SH-SY5Y (cell line): Measurements from ENCODE around the gene TP63.

ENCODE experiments used
- GATA2 ChIP-seq: IDR thresholded peaks from 2 replicates; pipeline ENCODE4 v1.6.1; 2011; ENCODE audit warnings: mild to moderate bottlenecking, low read depth, low read length
- GATA3 ChIP-seq: IDR thresholded peaks from 2 replicates; pipeline ENCODE4 v1.6.1; 2011; ENCODE audit warnings: low read depth, mild to moderate bottlenecking, low read length, moderate library complexity

DNA sequence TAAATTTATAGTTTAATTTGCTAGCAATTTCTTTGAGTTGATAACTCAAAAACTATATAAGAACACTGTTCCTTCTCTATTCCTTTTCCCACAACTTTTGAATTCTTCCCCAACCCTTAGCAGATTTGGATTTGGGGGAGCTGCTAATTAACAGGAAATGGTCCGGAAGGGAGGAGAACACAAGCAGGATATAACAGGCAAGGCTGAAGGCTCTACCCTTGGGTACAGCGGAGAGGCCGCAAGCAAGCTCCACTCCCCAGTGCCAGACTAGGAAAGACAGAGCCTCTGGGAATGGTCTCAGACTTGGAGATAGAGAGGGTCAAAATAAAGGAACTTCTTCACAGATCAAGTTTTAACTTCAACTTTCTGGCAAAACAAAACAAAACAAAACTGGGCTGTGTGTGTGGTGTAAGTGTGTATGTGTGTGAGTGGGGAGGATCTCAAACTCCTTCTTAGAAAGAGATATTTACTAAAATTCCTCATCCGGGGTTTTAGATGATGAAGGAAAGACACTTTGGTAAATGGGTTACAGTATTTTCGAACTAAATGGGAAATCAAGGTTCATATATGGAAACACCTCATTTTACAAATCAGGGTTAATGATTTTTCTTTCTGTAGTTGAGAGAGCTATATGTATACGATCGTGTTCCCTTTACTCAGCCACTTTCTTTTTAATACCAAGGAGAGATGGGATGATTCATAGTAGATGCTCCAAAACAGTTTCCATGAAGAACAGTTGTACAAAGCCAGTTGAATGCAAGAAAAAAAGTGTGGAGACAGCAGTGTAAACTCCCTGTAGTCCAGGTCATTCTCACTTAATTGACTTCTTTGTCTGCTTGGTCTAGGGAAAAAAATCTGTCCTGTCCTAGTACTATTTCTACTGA is 161.1 kb downstream of the TP63 start:
- no peak for TF ChIP-seq GATA3
- no peak for TF ChIP-seq GATA2
